Measurements from ENCODE around the gene C9orf78.

DNA sequence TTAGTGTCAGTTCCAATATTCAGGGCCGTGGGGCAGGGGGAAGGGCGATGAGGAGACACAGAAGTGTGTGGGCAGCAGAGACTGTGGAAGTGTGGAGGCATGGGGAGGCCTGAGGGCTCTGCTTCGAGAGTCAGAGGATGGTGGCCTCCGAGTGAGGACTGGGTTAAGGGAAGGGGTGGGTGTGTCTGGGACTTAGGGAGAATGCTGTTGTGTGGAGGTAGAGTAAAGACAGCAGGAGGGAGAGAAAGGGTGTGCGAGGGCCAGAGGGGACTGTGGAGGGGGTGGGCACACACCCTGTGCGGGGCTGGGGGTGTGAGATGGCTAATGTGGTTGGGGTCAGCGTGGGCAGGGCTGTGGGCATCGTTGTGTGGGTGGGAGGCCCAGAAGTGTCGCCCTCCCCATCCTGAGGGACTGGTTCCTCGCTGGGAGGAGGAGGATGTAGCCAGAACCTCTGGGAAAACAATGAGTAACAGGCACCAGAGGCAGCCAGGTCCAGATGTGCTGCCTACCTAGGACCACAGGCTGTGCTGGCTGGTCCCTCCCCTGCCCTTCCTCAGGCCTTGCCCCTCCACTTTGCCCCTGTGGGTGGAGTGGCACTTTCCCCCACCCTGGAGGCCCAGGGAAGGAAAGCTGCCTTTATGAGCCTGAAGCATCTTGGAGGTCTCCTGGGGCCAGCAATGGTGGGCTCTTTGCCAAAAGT is 4.4 kb upstream of the C9orf78 start:
- TF ChIP-seq TEAD4 (IDR thresholded peaks at IDR 0.05), result no peak
- TF ChIP-seq, protein P1, sequence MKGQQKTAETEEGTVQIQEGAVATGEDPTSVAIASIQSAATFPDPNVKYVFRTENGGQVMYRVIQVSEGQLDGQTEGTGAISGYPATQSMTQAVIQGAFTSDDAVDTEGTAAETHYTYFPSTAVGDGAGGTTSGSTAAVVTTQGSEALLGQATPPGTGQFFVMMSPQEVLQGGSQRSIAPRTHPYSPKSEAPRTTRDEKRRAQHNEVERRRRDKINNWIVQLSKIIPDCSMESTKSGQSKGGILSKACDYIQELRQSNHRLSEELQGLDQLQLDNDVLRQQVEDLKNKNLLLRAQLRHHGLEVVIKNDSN (IDR thresholded peaks at IDR 0.05), result no peak
- TF ChIP-seq EP300 (IDR thresholded peaks at IDR 0.05; ENCODE audit: borderline replicate concordance), result no peak
- TF ChIP-seq YY1 (IDR thresholded peaks at IDR 0.05; ENCODE audit: low read depth), result no peak
- TF ChIP-seq, protein P2, sequence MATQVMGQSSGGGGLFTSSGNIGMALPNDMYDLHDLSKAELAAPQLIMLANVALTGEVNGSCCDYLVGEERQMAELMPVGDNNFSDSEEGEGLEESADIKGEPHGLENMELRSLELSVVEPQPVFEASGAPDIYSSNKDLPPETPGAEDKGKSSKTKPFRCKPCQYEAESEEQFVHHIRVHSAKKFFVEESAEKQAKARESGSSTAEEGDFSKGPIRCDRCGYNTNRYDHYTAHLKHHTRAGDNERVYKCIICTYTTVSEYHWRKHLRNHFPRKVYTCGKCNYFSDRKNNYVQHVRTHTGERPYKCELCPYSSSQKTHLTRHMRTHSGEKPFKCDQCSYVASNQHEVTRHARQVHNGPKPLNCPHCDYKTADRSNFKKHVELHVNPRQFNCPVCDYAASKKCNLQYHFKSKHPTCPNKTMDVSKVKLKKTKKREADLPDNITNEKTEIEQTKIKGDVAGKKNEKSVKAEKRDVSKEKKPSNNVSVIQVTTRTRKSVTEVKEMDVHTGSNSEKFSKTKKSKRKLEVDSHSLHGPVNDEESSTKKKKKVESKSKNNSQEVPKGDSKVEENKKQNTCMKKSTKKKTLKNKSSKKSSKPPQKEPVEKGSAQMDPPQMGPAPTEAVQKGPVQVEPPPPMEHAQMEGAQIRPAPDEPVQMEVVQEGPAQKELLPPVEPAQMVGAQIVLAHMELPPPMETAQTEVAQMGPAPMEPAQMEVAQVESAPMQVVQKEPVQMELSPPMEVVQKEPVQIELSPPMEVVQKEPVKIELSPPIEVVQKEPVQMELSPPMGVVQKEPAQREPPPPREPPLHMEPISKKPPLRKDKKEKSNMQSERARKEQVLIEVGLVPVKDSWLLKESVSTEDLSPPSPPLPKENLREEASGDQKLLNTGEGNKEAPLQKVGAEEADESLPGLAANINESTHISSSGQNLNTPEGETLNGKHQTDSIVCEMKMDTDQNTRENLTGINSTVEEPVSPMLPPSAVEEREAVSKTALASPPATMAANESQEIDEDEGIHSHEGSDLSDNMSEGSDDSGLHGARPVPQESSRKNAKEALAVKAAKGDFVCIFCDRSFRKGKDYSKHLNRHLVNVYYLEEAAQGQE (IDR thresholded peaks at IDR 0.05; ENCODE audit: low read depth), result no peak
- TF ChIP-seq TCF12 (IDR thresholded peaks at IDR 0.05; ENCODE audit: low read depth), result no peak
- no peak for TF ChIP-seq ZBTB7A (IDR thresholded peaks at IDR 0.05; ENCODE audit: low read depth)
- no peak for TF ChIP-seq CREB1 (IDR thresholded peaks at IDR 0.05; ENCODE audit: low read depth)
- TF ChIP-seq CEBPB (IDR thresholded peaks at IDR 0.05), result no peak
- no peak for TF ChIP-seq FOXM1 (IDR thresholded peaks at IDR 0.05; ENCODE audit: borderline replicate concordance, low read depth)
- no peak for TF ChIP-seq EGR1 (IDR thresholded peaks at IDR 0.05)
- TF ChIP-seq, protein P3, sequence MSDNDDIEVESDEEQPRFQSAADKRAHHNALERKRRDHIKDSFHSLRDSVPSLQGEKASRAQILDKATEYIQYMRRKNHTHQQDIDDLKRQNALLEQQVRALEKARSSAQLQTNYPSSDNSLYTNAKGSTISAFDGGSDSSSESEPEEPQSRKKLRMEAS (IDR thresholded peaks at IDR 0.05), result no peak
- TF ChIP-seq TAF1 (IDR thresholded peaks at IDR 0.05; ENCODE audit: low read depth), result no peak
- TF ChIP-seq RAD21 (IDR thresholded peaks at IDR 0.05; ENCODE audit: low read depth), result no peak

All from Ishikawa (cell line).